AG04450 (cell line): ENCODE data around the gene ALS2CL. TPM values are rescaled to one million over a fixed set of nuclear protein-coding genes. Genes with fewer than 3 reads are reported as not detected.

Experiments
- CTCF ChIA-PET: fragments of 300-600, 350-600 bp; formaldehyde crosslinking; extraction: SDS; loops from one replicate; lab custom pipeline; 2022; ENCODE audit warnings: antibody characterized with exemption, inconsistent platforms; lab: Charles Lee
- POLR2A ChIA-PET: fragments of 350-600 bp; formaldehyde crosslinking; extraction: SDS; loops from one replicate; lab custom pipeline; 2021; ENCODE audit warnings: antibody characterized with exemption, inconsistent platforms; lab: Yijun Ruan, JAX
- DNase-seq: peaks from one replicate; pipeline ENCODE4 v3.0.0-alpha.2; 2011; ENCODE audit warnings: low read depth, low spot score
- H3K27ac ChIP-seq: one replicate; pipeline ENCODE4 v1.5.1; 2012; ENCODE audit warnings: low read depth, low read length, control low read depth
- H3K27me3 ChIP-seq: one replicate; pipeline ENCODE4 v1.6.0; 2012; ENCODE audit warnings: low read length; ENCODE audit not compliant: control insufficient read depth, insufficient read depth
- H3K4me3 ChIP-seq: 2 replicates; pipeline ENCODE4 v1.5.1; 2011; ENCODE audit warnings: mild to moderate bottlenecking, low read depth, low read length, control low read depth
- H3K9me3 ChIP-seq: 2 replicates; pipeline ENCODE4 v1.5.1; 2012; ENCODE audit warnings: low read length; ENCODE audit not compliant: control insufficient read depth, insufficient read depth
- polyA plus RNA-seq: library from polyadenylated mRNA; depleted of rRNA; stranded (reverse); fragments of >200 nt; gene quantifications from 2 replicates; pipeline ENCODE4 v1.2.3, GENCODE V29; 2011
- TF ChIP-seq, protein P1 (sequence below): IDR thresholded peaks from 2 replicates; pipeline ENCODE4 v1.5.1; 2011; ENCODE audit warnings: low read depth, low read length, control low read depth, inconsistent platforms

The ALS2CL gene
- polyA plus RNA-seq, 1 experiment = 0.89 TPM

DNA sequence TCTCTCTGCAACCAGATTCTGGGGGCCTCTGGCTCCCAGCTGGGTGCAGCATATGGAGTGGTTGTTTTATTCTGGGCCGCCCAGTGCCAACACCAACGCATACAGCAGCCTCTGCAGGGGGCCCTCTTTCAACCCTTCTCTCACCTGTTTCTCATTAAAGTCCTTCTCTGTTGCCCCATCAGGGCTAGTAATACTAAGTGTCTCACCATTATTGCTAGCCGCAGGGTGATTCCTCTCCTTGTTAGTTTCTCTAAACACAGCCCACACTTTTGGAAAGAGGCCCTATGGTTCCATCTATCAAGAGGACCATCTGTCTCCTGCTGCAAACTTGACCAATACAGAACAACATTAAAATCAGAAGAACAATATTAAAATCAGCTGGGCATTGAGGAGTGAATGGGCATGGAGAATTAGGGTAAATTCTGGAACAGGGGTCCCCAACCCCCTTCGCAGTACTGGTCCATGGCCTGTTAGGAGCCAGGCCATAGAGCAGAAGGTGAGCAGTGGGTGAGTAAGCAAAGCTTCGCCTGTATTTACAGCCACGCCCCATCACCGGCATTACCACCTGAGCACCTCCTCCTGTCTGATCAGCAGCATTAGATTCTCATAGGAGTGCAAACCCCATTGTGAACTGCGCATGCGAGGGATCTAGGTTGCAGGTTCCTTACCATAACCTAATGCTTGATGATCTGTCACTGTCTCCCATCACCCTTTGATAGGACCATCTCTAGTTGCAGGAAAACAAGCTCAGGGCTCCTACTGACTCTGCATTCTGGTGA lies 36.5 kb downstream of the ALS2CL start:
- no peak overlapping the region for H3K4me3 ChIP-seq
- H3K9me3 ChIP-seq = no peaks in the 10 kb centered on the region
- H3K27ac ChIP-seq = no peak overlapping the region
- DNase-seq = no peak
- POLR2A ChIA-PET = no interaction called here
- CTCF ChIA-PET = interaction anchor here (1.3 kb wide), 1 partner anchor 169 kb away, joined by 3 read pairs; no protein-coding TSS in a partner anchor
- TF ChIP-seq, protein P1, sequence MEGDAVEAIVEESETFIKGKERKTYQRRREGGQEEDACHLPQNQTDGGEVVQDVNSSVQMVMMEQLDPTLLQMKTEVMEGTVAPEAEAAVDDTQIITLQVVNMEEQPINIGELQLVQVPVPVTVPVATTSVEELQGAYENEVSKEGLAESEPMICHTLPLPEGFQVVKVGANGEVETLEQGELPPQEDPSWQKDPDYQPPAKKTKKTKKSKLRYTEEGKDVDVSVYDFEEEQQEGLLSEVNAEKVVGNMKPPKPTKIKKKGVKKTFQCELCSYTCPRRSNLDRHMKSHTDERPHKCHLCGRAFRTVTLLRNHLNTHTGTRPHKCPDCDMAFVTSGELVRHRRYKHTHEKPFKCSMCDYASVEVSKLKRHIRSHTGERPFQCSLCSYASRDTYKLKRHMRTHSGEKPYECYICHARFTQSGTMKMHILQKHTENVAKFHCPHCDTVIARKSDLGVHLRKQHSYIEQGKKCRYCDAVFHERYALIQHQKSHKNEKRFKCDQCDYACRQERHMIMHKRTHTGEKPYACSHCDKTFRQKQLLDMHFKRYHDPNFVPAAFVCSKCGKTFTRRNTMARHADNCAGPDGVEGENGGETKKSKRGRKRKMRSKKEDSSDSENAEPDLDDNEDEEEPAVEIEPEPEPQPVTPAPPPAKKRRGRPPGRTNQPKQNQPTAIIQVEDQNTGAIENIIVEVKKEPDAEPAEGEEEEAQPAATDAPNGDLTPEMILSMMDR = no peak
- H3K27me3 ChIP-seq = peaks cover 10% of the 10 kb centered on the region

- CTCF ChIA-PET = no interaction called here
- TF ChIP-seq, protein P1 = no peak
- Histone ChIP-seq H3K9me3 (no peaks in the 10 kb centered on the region), H3K27ac (no peak overlapping the region), H3K4me3 (no peak overlapping the region), H3K27me3 (peaks cover 7% of the 10 kb centered on the region)
- DNase-seq = no peak
- POLR2A ChIA-PET = no interaction called here
These were observed 38.2 kb downstream of the ALS2CL start for GRCh38 chr3:46655271-46655670.

DNA sequence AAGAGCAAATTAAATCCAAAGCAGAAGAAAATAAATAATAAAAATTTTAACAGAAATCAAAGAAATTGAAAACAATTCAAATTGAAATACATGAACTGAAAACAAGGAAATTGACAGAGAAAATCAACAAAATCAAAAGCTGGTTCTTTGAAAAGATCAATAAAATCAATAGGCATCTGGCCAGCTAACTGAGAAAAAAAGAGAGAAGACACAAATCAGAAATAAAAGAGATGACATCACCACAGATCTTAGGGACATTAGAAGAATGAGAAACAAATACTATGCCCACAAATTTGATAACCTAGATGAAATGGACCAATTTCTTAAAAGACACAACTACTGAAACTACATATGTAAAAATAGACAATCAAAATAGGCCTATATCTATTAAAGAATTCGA lies 42.4 kb downstream of the ALS2CL start:
- H3K27ac ChIP-seq = no peak overlapping the region
- ChIA-PET POLR2A (no interaction called here), CTCF (interaction anchor here (1.5 kb wide), 1 partner anchor 21 kb away, joined by 3 read pairs; no protein-coding TSS in a partner anchor)
- TF ChIP-seq, protein P1 = no peak
- DNase-seq = no peak
- H3K4me3 ChIP-seq = no peak overlapping the region
- H3K27me3 ChIP-seq = peaks cover 4% of the 10 kb centered on the region
- H3K9me3 ChIP-seq = no peaks in the 10 kb centered on the region

GRCh38 chr3:46649436-46649835 lies 44.0 kb downstream of the ALS2CL start:
- DNase-seq = no peak
- no peak overlapping the region for H3K4me3 ChIP-seq
- no peaks in the 10 kb centered on the region for H3K27me3 ChIP-seq
- ChIA-PET CTCF (interaction anchor here (0.8 kb wide), 1 partner anchor 161 kb away, joined by 3 read pairs; no protein-coding TSS in a partner anchor), POLR2A (no interaction called here)
- H3K27ac ChIP-seq = no peak overlapping the region
- TF ChIP-seq, protein P1 = no peak
- no peaks in the 10 kb centered on the region for H3K9me3 ChIP-seq

DNA sequence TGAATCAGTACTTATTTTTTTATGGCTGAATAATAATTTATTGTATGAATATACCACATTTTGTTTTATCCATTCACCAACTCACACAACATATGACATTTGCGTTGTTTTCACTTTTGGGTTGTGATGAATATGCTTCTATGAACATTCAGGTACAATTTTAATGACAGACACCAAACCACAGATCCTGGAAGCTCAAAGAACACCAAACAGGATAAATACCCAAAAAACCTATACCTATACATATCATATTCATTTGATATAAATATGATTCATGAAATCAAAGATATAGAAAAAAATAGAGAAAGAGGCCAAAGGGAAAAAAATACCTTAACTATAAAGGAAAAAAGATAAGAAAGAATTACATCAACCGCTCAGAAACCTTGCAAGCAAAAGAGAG lies 45.4 kb downstream of the ALS2CL start:
- Histone ChIP-seq H3K27ac (no peak overlapping the region), H3K4me3 (no peak overlapping the region), H3K9me3 (no peaks in the 10 kb centered on the region), H3K27me3 (no peaks in the 10 kb centered on the region)
- TF ChIP-seq, protein P1 = no peak
- ChIA-PET POLR2A (no interaction called here), CTCF (no interaction called here)
- no peak for DNase-seq
